ENCODE results near the gene ARPC1A. TPM values are rescaled to one million over a fixed set of nuclear protein-coding genes. Genes with fewer than 3 reads are reported as not detected.
A peak's percentile ranks its signal among the peaks of the same experiment; 100 is the strongest.
"Not testable (repeated sequence)": the region's sequence is repeated elsewhere in the genome, so short reads cannot be mapped to it uniquely, and the experiment has no call there.

Gene ARPC1A
- total RNA-seq, 1 donor from 2014 or later = 161 TPM

DNA sequence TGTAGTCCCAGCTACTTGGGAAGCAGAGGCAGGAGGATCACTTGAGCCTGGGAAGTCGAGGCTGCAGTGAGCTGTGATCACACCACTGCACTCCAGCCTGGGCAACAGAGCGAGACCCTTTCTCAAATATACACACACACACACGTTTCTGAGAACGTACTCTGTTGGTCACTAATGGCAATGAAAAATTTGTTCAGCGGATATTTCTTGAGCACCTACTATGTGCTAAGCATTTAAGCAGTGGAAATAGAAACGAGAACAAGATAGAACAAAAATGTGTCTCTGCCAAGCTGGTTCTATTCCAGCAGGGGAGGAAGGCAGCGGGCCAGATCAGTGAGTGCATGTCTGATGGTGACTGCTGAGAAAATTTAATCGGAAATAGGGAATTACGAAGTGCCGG, 57.5 kb downstream of the ARPC1A start:
- intact Hi-C loops (cut with micrococcal nuclease) = no loop called here
- DNase-seq = peak; percentile 7

GRCh38 chr7:99383791-99384370, 58.2 kb downstream of the ARPC1A start:
- DNase-seq (peak; percentile 19), ATAC-seq (no peak)
- intact Hi-C loops (cut with micrococcal nuclease) = no loop called here

More for the DNA sequence above, 57.5 kb downstream of the ARPC1A start:
- no peak for ATAC-seq

DNA sequence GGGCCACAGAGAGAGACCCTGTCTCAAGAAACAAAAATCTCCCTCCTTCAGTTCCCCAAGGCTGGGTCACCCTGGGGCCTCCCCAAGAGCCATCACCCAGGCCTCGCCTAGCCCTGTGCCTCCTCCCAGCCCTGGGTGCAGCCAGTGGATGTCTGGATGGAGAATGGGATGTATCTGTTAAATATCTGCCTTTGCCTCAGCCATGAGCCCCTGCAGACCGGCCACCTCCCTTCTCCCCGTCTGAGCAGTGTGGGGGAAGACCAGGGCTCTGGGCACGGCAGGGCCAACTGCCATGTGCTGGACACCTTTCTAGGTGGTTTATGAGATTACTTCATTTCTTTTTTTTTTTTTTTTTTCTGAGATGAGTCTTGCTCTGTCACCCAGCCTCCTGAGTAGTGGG, 58.8 kb downstream of the ARPC1A start:
- no peak for ATAC-seq
- DNase-seq = peak; percentile 11

DNA sequence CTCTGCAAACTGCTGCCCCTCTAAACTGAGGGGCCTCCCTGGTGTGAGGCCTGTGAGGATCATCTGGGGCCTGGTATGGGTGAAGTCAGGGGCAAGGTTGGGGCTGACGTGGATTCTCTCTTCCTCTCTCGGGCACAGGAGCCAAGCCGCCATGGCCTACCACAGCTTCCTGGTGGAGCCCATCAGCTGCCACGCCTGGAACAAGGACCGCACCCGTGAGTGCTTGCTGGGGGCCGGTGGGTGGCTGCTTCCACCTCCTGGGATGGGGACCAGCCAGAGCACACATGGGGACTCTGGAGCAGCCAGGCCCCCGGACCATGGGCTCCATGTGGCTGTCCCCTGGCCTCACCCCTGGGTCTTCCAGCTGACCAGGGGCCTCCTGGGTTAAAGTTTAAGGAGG, 59.9 kb downstream of the ARPC1A start:
- no peak for ATAC-seq
- peak; percentile 19 for DNase-seq
- intact Hi-C loops (cut with micrococcal nuclease) = no loop called here

More for the DNA sequence above, 58.8 kb downstream of the ARPC1A start:
- intact Hi-C loops (cut with micrococcal nuclease) = no loop called here

GRCh38 chr7:99386584-99387238, 61.0 kb downstream of the ARPC1A start:
- ATAC-seq (no peak), DNase-seq (no peak)
- intact Hi-C loops (cut with micrococcal nuclease) = no loop called here

GRCh38 chr7:99387239-99387635, 61.5 kb downstream of the ARPC1A start:
- intact Hi-C loops (cut with micrococcal nuclease); DNase-seq: not testable (repeated sequence)

GRCh38 chr7:99387912-99388311, 62.2 kb downstream of the ARPC1A start:
- peak; percentile 16 for DNase-seq
- ATAC-seq = no peak
- intact Hi-C loops (cut with micrococcal nuclease) = no loop called here

More at GRCh38 chr7:99387239-99387635, 61.5 kb downstream of the ARPC1A start:
- not testable (repeated sequence) for ATAC-seq

- ATAC-seq = no peak
- intact Hi-C loops (cut with micrococcal nuclease) = no loop called here
- DNase-seq = peak; percentile 26
Measured at GRCh38 chr7:99389772-99390171, 64.1 kb downstream of the ARPC1A start.

DNA sequence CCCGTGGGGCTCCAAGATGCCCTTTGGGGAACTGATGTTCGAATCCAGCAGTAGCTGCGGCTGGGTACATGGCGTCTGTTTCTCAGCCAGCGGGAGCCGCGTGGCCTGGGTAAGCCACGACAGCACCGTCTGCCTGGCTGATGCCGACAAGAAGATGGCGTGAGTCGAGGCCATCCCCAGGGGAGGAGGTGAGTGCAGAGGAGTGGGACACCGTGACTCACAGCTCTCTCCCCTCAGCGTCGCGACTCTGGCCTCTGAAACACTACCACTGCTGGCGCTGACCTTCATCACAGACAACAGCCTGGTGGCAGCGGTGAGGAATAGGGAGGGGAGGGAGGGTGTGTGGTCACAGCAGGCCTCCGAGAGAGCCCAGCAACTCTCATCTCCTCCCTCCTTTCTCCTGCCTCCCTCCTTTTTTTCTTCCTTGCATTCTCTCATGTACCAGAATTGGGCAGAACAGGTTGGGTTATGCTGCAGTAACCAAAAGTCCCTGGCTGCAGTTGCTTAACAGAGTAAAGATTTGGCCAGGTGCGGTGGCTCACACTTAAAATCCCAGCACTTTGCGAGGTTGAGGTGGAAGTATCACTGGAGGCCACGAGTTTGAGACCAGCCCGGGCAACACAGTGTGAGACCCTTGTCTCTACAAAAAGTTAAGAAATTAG, 65.4 kb downstream of the ARPC1A start:
- ATAC-seq = no peak
- intact Hi-C loops (cut with micrococcal nuclease) = no loop called here
- DNase-seq = peak; percentile 22

DNA sequence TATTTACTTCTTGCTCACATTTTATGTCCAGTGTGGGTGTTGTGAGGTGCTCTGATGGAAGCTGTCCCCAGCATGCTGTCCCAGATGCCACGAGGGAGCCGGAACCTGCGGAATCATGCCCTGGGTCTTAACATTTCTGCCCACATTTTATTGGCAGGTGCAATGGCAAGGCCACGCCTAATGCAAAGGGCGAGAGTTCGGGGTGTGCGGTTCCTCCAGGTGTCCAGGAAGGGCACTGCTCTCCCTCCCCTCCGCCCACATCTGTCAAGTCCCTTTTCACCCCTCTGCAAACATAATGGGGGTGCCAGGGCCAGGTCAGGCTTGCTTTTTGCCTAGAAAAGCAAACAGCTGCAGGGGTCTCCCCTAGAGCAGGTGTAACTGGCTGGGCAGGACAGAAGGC, 66.3 kb downstream of the ARPC1A start:
- ATAC-seq = no peak
- intact Hi-C loops (cut with micrococcal nuclease) = no loop called here
- DNase-seq = peak; percentile 18

DNA sequence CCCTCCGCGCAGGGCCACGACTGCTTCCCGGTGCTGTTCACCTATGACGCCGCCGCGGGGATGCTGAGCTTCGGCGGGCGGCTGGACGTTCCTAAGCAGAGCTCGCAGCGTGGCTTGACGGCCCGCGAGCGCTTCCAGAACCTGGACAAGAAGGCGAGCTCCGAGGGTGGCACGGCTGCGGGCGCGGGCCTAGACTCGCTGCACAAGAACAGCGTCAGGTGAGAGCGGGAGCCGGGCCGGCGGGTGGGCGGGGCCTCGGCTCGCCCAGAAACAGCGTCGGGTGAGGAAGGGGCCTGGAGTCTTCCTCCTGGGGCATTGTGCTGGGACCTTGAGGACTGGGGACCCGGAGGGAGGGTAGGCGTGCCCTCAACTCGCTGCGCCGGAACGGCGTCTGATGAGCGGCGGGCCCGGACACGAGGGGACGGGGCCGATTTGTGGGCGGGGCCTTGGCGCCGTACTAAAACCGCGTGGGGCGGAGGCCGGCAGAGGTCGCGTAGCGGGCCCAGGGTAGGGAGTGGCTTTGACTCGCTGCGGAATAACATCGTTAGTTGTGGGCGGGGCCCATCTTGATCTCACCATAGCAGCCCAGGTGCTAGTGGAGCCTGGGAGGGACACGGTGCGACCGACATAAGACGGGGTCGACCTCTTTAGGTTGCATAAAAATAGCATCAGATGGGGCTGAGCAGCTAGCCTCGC, 67.1 kb downstream of the ARPC1A start:
- DNase-seq (peak; percentile 89), ATAC-seq (peak; percentile 87)
- intact Hi-C loops (cut with micrococcal nuclease) = no loop called here

GRCh38 chr7:99393355-99394187, 67.9 kb downstream of the ARPC1A start:
- intact Hi-C loops (cut with micrococcal nuclease) = no loop called here
- DNase-seq (peak; percentile 75), ATAC-seq (peak; percentile 71)

DNA sequence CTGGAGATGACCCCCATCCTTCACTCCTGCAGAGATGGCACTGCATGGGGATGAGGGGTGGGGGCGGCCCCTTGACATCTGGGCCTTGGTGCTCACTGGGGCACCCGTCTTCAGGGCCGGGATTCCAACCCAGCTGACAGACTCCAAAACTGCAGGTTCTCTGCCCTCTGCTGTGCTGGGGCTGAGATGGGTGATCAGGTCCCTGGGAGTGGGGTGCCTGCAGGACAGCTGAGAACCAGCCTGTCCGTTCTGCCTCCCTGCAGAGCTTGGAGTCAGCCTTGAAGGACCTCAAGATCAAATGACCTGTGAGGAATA, 68.4 kb downstream of the ARPC1A start:
- no peak for DNase-seq
- intact Hi-C loops (cut with micrococcal nuclease) = no loop called here
- no peak for ATAC-seq

DNA sequence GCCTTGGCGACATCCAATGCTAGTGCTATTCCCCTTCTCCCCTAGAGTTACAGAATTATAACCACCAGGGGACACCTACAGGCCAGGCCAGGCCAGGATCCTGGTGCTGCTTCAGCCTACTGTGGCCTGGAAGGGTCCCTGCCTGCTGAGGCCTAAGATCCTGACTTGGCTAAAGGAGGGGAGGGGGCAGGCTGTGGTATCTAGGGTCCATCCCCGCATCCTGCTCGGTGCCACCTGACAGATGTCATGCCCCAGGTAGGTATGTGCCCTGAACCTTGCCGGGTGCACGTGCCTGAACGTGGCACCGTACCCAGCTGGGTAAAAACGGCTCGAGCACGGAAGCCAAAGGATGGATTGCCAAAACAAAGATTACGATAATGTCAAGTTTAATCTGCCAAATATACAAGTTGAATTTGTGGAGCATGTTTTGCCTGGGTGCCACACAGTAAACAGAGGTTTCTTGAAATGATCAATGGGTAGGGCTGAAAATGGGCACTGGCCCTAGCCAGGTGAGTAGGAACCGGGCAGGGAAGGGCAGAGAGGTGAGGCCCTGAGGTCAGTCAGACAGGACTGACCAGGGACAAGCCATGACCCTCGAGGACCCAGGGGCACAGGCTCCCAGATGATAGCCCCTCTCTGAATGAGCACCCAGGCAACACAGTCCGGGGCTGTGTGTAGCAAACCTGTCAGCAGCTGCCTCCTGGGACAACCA, 70.1 kb downstream of the ARPC1A start:
- peak; percentile 29 for DNase-seq
- ATAC-seq = no peak
- intact Hi-C loops (cut with micrococcal nuclease) = no loop called here

- intact Hi-C loops (cut with micrococcal nuclease) = no loop called here
- DNase-seq (no peak), ATAC-seq (no peak)
Measured at GRCh38 chr7:99396418-99397296, 71.0 kb downstream of the ARPC1A start.

DNA sequence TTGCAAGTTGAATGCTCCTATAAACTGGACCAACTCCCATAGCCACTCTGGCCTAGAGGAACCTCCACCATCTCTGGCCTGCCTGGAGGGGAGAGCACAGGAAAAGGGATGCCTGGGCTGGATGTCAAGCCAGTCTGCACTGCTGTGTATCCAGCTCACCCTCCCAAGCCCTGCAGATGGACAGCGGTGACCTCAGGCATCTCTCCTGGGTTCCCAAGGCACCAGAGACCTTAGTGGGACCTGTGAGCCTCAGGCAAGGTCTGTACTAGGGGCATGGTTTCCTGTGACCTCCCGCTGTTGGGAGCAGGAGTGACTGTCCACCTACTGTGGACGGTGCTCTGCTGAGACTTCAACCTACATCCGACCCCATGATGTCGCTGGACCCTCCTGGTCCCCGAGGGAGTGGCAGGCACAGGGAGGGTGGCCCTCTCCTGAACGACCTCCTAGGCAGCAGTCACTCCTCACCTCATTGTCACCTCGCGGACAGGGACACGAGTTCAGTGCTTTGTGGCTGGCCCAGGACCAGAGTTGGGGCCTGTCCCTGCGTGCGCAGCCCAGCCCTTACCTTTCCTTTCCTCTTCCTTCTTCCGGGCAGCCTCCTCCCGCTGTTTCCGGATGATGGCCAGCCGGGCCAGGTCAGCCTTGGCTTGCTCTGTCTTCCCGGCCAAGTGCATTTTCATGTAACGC, 71.7 kb downstream of the ARPC1A start:
- ATAC-seq (no peak), DNase-seq (no peak)
- intact Hi-C loops (cut with micrococcal nuclease) = no loop called here

DNA sequence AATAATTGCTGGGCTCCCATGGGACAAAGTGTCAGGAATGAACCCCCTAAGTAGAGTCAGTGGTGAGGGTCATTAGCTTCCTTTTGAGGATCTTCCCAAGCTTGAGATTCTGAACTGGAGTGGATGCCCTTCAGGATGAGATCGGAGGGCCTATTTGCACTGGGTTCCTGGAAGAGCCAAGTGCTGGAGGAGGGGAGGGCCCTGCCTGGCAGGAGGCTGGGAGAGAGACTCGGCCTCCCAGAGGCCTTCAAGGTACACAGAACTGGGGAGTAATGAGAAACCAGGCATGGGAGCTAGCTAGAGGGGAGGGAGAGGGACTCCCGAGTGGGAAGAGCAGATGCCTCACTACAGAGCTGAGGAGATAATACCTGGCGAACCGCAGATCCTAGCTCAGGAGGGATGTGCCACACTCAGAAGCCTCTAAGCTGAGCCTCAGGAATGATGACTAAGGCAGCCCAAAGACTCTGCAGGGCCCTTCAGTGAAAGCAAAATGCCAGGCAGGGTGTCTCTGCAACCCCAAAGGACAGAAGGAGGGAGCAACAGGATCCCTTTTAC, 73.3 kb downstream of the ARPC1A start:
- intact Hi-C loops (cut with micrococcal nuclease) = no loop called here
- DNase-seq (no peak), ATAC-seq (no peak)
